H1 (cell line): ENCODE measurements around the gene MGAT2. TPM values are rescaled to one million over a fixed set of nuclear protein-coding genes. Genes with fewer than 3 reads are reported as not detected.

Experiments
- CTCF ChIA-PET: fragments of 300-600 bp; sonication (Branson Sonifier 250); formaldehyde crosslinking; loops from one replicate; lab custom pipeline; 2021; ENCODE audit not compliant: partially characterized antibody; lab: Charles Lee
- POLR2A ChIA-PET: fragments of 300-600 bp; sonication (Branson Sonifier 250); formaldehyde crosslinking; loops from one replicate; lab custom pipeline; 2021; ENCODE audit warnings: inconsistent platforms; ENCODE audit not compliant: partially characterized antibody; lab: Charles Lee
- DNase-seq, 2 experiments: peaks; one replicate each; pipeline versions ENCODE4 v3.0.0 to v3.0.0-alpha.2; 2010 to 2022; ENCODE audit warnings: low spot score in 2 of 2, low read depth in 1 of 2, mixed read lengths in 1 of 2
- FAIRE-seq: peaks from 2 replicates; lab custom pipeline; 2011; peaks lifted over from hg19 to GRCh38; lab: Jason Lieb, UNC
- H2AFZ ChIP-seq: 2 replicates; pipeline ENCODE4 v1.8.1; 2012; ENCODE audit warnings: low read length, inconsistent platforms
- H2AK5ac ChIP-seq: 2 replicates; pipeline ENCODE4 v1.6.1; 2013; ENCODE audit warnings: low read depth, low read length
- H2BK120ac ChIP-seq: replicated peaks from 2 replicates; pipeline ENCODE3; 2013; ENCODE audit warnings: low read depth, low read length, inconsistent platforms
- H2BK12ac ChIP-seq: 2 replicates; pipeline ENCODE4 v1.6.1; 2013; ENCODE audit warnings: low read depth, low read length
- H2BK15ac ChIP-seq: 2 replicates; pipeline ENCODE4 v1.6.1; 2013; ENCODE audit warnings: low read length
- H2BK20ac ChIP-seq: 2 replicates; pipeline ENCODE4 v1.6.1; 2013; ENCODE audit warnings: low read length
- H2BK5ac ChIP-seq: 2 replicates; pipeline ENCODE4 v1.6.1; 2013; ENCODE audit warnings: low read depth, low read length
- H3K14ac ChIP-seq: 2 replicates; pipeline ENCODE4 v1.6.1; 2013; ENCODE audit warnings: inconsistent platforms; ENCODE audit not compliant: insufficient read length
- H3K18ac ChIP-seq: 2 replicates; pipeline ENCODE4 v1.6.1; 2013; ENCODE audit warnings: low read length; ENCODE audit errors: extremely low read depth
- H3K23ac ChIP-seq: 2 replicates; pipeline ENCODE4 v1.6.1; 2013; ENCODE audit warnings: inconsistent platforms; ENCODE audit not compliant: insufficient read length
- H3K23me2 ChIP-seq: 2 replicates; pipeline ENCODE4 v1.6.1; 2013; ENCODE audit warnings: low read depth, low read length
- H3K27ac ChIP-seq: 2 replicates; pipeline ENCODE4 v1.6.1; 2011; ENCODE audit warnings: low read depth, low read length, inconsistent platforms
- H3K27me3 ChIP-seq, 4 experiments: replicated peaks in 1 of 4; 1 replicate in 1 of 4; 2 replicates in 3 of 4; pipeline versions ENCODE4 v1.6.1 to v1.8.1; 2011 to 2013; ENCODE audit warnings: low read length in 3 of 4, mild to moderate bottlenecking in 3 of 4, inconsistent platforms in 2 of 4, mixed read lengths in 2 of 4, moderate library complexity in 1 of 4; ENCODE audit not compliant: control insufficient read depth in 3 of 4, insufficient read depth in 3 of 4; ENCODE audit errors: extremely low read depth in 1 of 4
- H3K36me3 ChIP-seq, 4 experiments: 2 replicates each; pipeline versions ENCODE4 v1.6.1 to v1.8.1; 2011 to 2013; ENCODE audit warnings: mild to moderate bottlenecking in 4 of 4, low read length in 3 of 4, moderate library complexity in 2 of 4, control low read depth in 1 of 4, inconsistent platforms in 1 of 4; ENCODE audit not compliant: insufficient read depth in 4 of 4, control insufficient read depth in 2 of 4
- H3K4ac ChIP-seq: replicated peaks from 2 replicates; pipeline ENCODE3; 2013; ENCODE audit warnings: low read length, low read depth, mixed read lengths, inconsistent platforms; ENCODE audit not compliant: insufficient read length
- H3K4me1 ChIP-seq, 4 experiments: replicated peaks in 1 of 4; 1 replicate in 1 of 4; 2 replicates in 3 of 4; pipeline versions ENCODE4 v1.6.1 to v1.8.1; 2011 to 2013; ENCODE audit warnings: low read length in 3 of 4, inconsistent platforms in 2 of 4, mixed read lengths in 1 of 4; ENCODE audit not compliant: insufficient read depth in 4 of 4, control insufficient read depth in 3 of 4
- H3K4me2 ChIP-seq, 2 experiments: 2 replicates each; pipeline versions ENCODE4 v1.6.1 to v1.8.1; 2011 to 2013; ENCODE audit warnings: low read depth in 2 of 2, low read length in 2 of 2, control low read depth in 1 of 2, inconsistent platforms in 1 of 2, mild to moderate bottlenecking in 1 of 2; ENCODE audit not compliant: insufficient read depth in 1 of 2
- H3K4me3 ChIP-seq, 4 experiments: fragments of 200-600, 300-600 bp in 1 of 4; sonication (generic), shearing (Covaris generic), sonication (Bioruptor Twin) in 1 of 4; 2 replicates each; pipeline versions ENCODE4 v1.5.1 to v1.8.1; 2011 to 2016; ENCODE audit warnings: low read length in 4 of 4, low read depth in 3 of 4, control low read depth in 2 of 4, inconsistent platforms in 2 of 4, mild to moderate bottlenecking in 2 of 4, mixed read lengths in 1 of 4, moderate library complexity in 1 of 4; ENCODE audit not compliant: insufficient read depth in 2 of 4; ENCODE audit errors: extremely low read depth in 1 of 4
- H3K56ac ChIP-seq: replicated peaks from 2 replicates; pipeline ENCODE3; 2013; ENCODE audit warnings: low read depth, mild to moderate bottlenecking, mixed read lengths, low read length, inconsistent platforms; ENCODE audit not compliant: insufficient read length
- H3K79me1 ChIP-seq: 2 replicates; pipeline ENCODE4 v1.6.1; 2013; ENCODE audit warnings: low read depth, low read length, control low read depth
- H3K79me2 ChIP-seq, 2 experiments: 2 replicates each; pipeline versions ENCODE4 v1.6.1 to v1.8.1; 2012 to 2013; ENCODE audit warnings: low read length in 2 of 2, mild to moderate bottlenecking in 2 of 2, inconsistent platforms in 1 of 2; ENCODE audit not compliant: insufficient read depth in 2 of 2, control insufficient read depth in 1 of 2
- H3K9ac ChIP-seq, 4 experiments: replicated peaks in 1 of 4; 1 replicate in 1 of 4; 2 replicates in 3 of 4; pipeline versions ENCODE4 v1.6.1 to v1.8.1; 2011 to 2013; ENCODE audit warnings: low read depth in 3 of 4, low read length in 3 of 4, control low read depth in 2 of 4, mild to moderate bottlenecking in 2 of 4, moderate library complexity in 2 of 4, inconsistent platforms in 1 of 4; ENCODE audit errors: extremely low read depth in 1 of 4
- H3K9me3 ChIP-seq, 2 experiments: 2 replicates each; pipeline versions ENCODE4 v1.6.1 to v1.8.1; 2012 to 2013; ENCODE audit warnings: mild to moderate bottlenecking in 2 of 2, moderate library complexity in 2 of 2, control low read depth in 1 of 2, inconsistent platforms in 1 of 2, low read depth in 1 of 2, low read length in 1 of 2, mixed read lengths in 1 of 2; ENCODE audit not compliant: insufficient read depth in 2 of 2
- H4K20me1 ChIP-seq, 2 experiments: replicated peaks in 1 of 2; 2 replicates each; pipeline versions ENCODE3 to v1.8.1; 2011 to 2013; ENCODE audit warnings: inconsistent platforms in 2 of 2, low read length in 2 of 2, mild to moderate bottlenecking in 1 of 2; ENCODE audit not compliant: insufficient read depth in 2 of 2, control insufficient read depth in 1 of 2
- H4K5ac ChIP-seq: 2 replicates; pipeline ENCODE4 v1.6.1; 2013; ENCODE audit warnings: low read length, low read depth, mixed read lengths, inconsistent platforms; ENCODE audit not compliant: insufficient read length
- H4K8ac ChIP-seq: 2 replicates; pipeline ENCODE4 v1.8.0; 2013; ENCODE audit warnings: mild to moderate bottlenecking, moderate library complexity, low read length, inconsistent platforms; ENCODE audit not compliant: insufficient read depth; ENCODE audit errors: extremely low read depth
- H4K91ac ChIP-seq: replicated peaks from 2 replicates; pipeline ENCODE3; 2013; ENCODE audit warnings: low read length, mixed read lengths, inconsistent platforms; ENCODE audit not compliant: insufficient read length
- CEBPB ChIP-seq: IDR thresholded peaks from 2 replicates; pipeline ENCODE4 v1.6.1; 2012; ENCODE audit warnings: low read depth, low read length
- HDAC6 ChIP-seq: IDR thresholded peaks from one replicate; pipeline ENCODE4 v1.7.1; 2012; ENCODE audit warnings: low read depth, mild to moderate bottlenecking, inconsistent platforms, low read length, moderate library complexity
- YY1 ChIP-seq: IDR thresholded peaks from 2 replicates; pipeline ENCODE4 v1.6.1; 2011; ENCODE audit warnings: low read depth, mild to moderate bottlenecking, low read length
- WGBS, 2 experiments: shearing (Covaris generic) in 1 of 2; methylation state at CpG; one replicate each; pipeline versions ENCODE4 v1.1.6 to v1.1.7; 2013 to 2015; ENCODE audit warnings: low lambda C conversion rate in 2 of 2, mixed read lengths in 2 of 2, inconsistent platforms in 1 of 2, low coverage in 1 of 2, missing lambda C conversion rate in 1 of 2; ENCODE audit not compliant: insufficient replicate concordance in 2 of 2, insufficient coverage in 1 of 2, insufficient read length in 1 of 2; ENCODE audit errors: extremely low coverage in 1 of 2, missing lambda C conversion rate in 1 of 2; 5-methylcytosine and 5-hydroxymethylcytosine counted together
- polyA plus RNA-seq, 7 experiments: library from polyadenylated mRNA; depleted of rRNA in 3 of 7; stranded (reverse) in 5 of 7; unstranded in 2 of 7; fragments of >200 nt in 5 of 7; fragments of 200-250 nt in 2 of 7; gene quantifications; 1 replicate in 5 of 7; 2 replicates in 1 of 7; 4 replicates in 1 of 7; pipeline versions ENCODE4 v1.2.1 to v1.2.3, GENCODE V29; 2011 to 2013; ENCODE audit warnings: missing spikeins in 2 of 7, mixed read lengths in 2 of 7
- total RNA-seq: library from RNA; stranded (reverse); fragmentation: NEBNext Ultra II Directional; extraction: Animal tissue kit (Norgen Biotek cat#: 25700); gene quantifications from 2 replicates; pipeline ENCODE4 v1.2.1, GENCODE V29; 2021

MGAT2 gene
- total and polyA plus RNA-seq, 2 of the 8 experiments (the other 6 are each of a cell fraction or from before 2014, with no cell fraction given): 10.6 to 23.7 TPM

DNA sequence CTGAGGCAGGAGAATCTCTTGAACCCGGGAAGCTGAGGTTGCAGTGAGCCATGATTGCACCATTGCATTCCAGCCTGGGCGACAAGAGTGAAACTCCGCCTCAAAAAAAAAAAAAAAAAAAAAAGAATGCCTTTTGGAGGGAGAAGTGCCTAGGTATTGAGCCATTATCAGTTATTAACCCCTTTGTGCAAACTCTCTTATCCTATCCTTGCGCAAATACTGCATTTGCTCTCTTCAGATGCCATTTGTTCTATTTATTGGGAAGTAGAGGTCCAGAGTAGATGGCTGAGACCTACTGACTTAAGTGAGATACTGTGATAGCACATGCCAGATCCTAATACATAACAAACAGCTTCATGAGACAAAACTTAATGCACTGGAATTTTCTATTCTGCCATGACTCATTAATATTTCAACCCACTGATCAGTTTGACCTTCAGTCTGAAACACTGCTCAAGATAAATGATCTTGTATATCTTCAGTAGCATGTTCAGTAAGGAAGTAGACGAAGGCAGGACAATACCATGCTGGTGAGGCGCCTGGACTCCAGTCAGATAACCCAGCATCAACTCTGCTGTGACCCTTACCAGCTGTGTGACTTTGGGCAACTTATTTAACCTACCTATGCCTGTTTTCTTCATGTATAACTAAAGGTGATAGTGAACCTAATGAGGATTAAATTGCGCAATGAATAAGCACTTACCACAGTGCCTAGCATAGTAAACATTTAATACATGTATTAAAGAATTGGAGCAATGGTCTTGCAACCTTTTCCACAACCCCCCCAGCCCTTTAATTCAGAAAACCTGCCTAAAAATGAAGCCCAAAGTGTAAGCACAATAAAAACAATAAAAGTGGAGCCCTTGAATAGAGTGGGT is 20.2 kb downstream of the MGAT2 start:
- H3K56ac ChIP-seq: no peak overlapping the region
- no peak overlapping the region for H2BK120ac ChIP-seq
- CTCF ChIA-PET: interaction anchor here (0.8 kb wide), 1 partner anchor 48 kb away, joined by 4 read pairs; the partner anchor contains the start of gene POLE2
- no peak overlapping the region for H3K23ac ChIP-seq
- TF ChIP-seq YY1 (no peak), CEBPB (peak; percentile 80; the same call in 1 of the 2 replicates), HDAC6 (no peak)
- TF ChIP-seq, all 59 proteins: peak for 1
- Histone ChIP-seq H3K79me1 (0 out of 2 replicates have a peak, but pooled peaks cover 3% of the 10 kb centered on the region), H3K36me3 (peaks cover 0 to 24% (median 1%) of the 10 kb centered on the region in 4 experiments; a peak in 1 of 8 replicates), H3K79me2 (peaks cover 0 to 49% of the 10 kb centered on the region in 2 experiments; a peak in 2 of 4 replicates), H2BK20ac (no peak overlapping the region), H3K9ac (no peak overlapping the region), H3K23me2 (no peaks in the 10 kb centered on the region), H3K18ac (no peak overlapping the region), H4K20me1 (peaks cover 2 to 15% of the 10 kb centered on the region in 2 experiments), H3K27ac (no peak overlapping the region), H2AFZ (no peak overlapping the region), H4K5ac (no peak overlapping the region), H3K27me3 (no peaks in the 10 kb centered on the region), H2AK5ac (no peak overlapping the region), H3K4ac (no peak overlapping the region), H3K9me3 (no peaks in the 10 kb centered on the region), H3K4me2 (no peak overlapping the region), H4K91ac (no peak overlapping the region), H3K4me1 (no peaks in the 10 kb centered on the region), H2BK5ac (no peak overlapping the region), H3K14ac (no peak overlapping the region), H2BK12ac (no peak overlapping the region), H3K4me3 (no peak overlapping the region), H4K8ac (no peak overlapping the region), H2BK15ac (no peak overlapping the region)
- DNase-seq (no peak), FAIRE-seq (no peak)
- POLR2A ChIA-PET: interaction anchor here (0.6 to 2.2 kb wide), 6 partner anchors 18 to 131 kb away, joined by 4 to 8 read pairs (median 4); partner anchors contain the start of genes KLHDC1, KLHDC2 and MGAT2
- 91% methylated on average over 6 of the region's 7 CpGs; no CpG with 5 or more reads in 1 of the 2 experiments for WGBS, 2 experiments
